T-helper 1 cell (primary cell): ENCODE results near the gene PFKFB1.

Source experiments
- DNase-seq, 5 donors: peaks; one replicate each; pipeline ENCODE4 v3.0.0-alpha.2; 2012 to 2020

Gene PFKFB1

GRCh38 chrX:54921427-54922021, 72.5 kb downstream of the PFKFB1 start:
- DNase-seq, result peak in 4 of 5 donors; percentile 18 to 31 (median 24)

GRCh38 chrX:54920610-54921426, 73.2 kb downstream of the PFKFB1 start, which contains the start of gene TRO:
TRO (plus strand) TSS chrX:54920824; CDS start chrX:54922247, 1,423 bp downstream.
- no peak for DNase-seq

- no peak for DNase-seq
Measured at GRCh38 chrX:54909941-54910340, 84.0 kb downstream of the PFKFB1 start.

- no peak for DNase-seq
Measured at GRCh38 chrX:54894159-54894558, 99.8 kb downstream of the PFKFB1 start.

GRCh38 chrX:54891573-54891972, 102.4 kb downstream of the PFKFB1 start:
- peak in 4 of 5 donors; percentile 5 to 28 (median 16) for DNase-seq

- DNase-seq, result no peak
Measured at GRCh38 chrX:54885740-54886139, 108.2 kb downstream of the PFKFB1 start.
